ENCODE results near the gene SHROOM3.
"Not testable (repeated sequence)": the region's sequence is repeated elsewhere in the genome, so short reads cannot be mapped to it uniquely, and the experiment has no call there.

Gene SHROOM3

GRCh38 chr4:76727934-76728333 lies 292.9 kb downstream of the SHROOM3 start:
- not testable (repeated sequence) for H3K36me3 Mint-ChIP-seq, H3K9me3 Mint-ChIP-seq, H3K4me1 Mint-ChIP-seq, ATAC-seq, H3K27ac Mint-ChIP-seq, H3K4me3 Mint-ChIP-seq
- peaks cover 22% of the 10 kb centered on the region for H3K27me3 Mint-ChIP-seq

GRCh38 chr4:76729460-76729859 lies 294.4 kb downstream of the SHROOM3 start:
- H3K36me3 Mint-ChIP-seq, result no peaks in the 10 kb centered on the region
- no peaks in the 10 kb centered on the region for H3K9me3 Mint-ChIP-seq
- peaks cover 22% of the 10 kb centered on the region for H3K27me3 Mint-ChIP-seq
- no peaks in the 10 kb centered on the region for H3K4me1 Mint-ChIP-seq
- peak; percentile 69 for ATAC-seq
- H3K27ac Mint-ChIP-seq, result no peak overlapping the region
- H3K4me3 Mint-ChIP-seq, result no peak overlapping the region

GRCh38 chr4:76729980-76730379 lies 295.0 kb downstream of the SHROOM3 start:
- Mint-ChIP-seq H3K36me3 (no peaks in the 10 kb centered on the region), H3K27ac (no peak overlapping the region), H3K4me3 (no peak overlapping the region), H3K27me3 (peaks cover 22% of the 10 kb centered on the region), H3K4me1 (no peaks in the 10 kb centered on the region), H3K9me3 (no peaks in the 10 kb centered on the region)
- ATAC-seq, result no peak

- Mint-ChIP-seq H3K27me3 (peaks cover 14% of the 10 kb centered on the region), H3K4me3 (no peak overlapping the region), H3K9me3 (no peaks in the 10 kb centered on the region), H3K36me3 (no peaks in the 10 kb centered on the region), H3K27ac (no peak overlapping the region), H3K4me1 (no peaks in the 10 kb centered on the region)
- no peak for ATAC-seq
These were observed 297.2 kb downstream of the SHROOM3 start for GRCh38 chr4:76732246-76732645.

GRCh38 chr4:76733068-76733771 lies 298.2 kb downstream of the SHROOM3 start:
- Mint-ChIP-seq H3K4me3 (no peak overlapping the region), H3K9me3 (no peaks in the 10 kb centered on the region), H3K4me1 (no peaks in the 10 kb centered on the region), H3K27me3 (peaks cover 17% of the 10 kb centered on the region), H3K36me3 (no peaks in the 10 kb centered on the region), H3K27ac (no peak overlapping the region)
- ATAC-seq, result no peak

- H3K4me3 Mint-ChIP-seq, result no peak overlapping the region
These were observed 301.4 kb downstream of the SHROOM3 start for GRCh38 chr4:76736414-76736813.

DNA sequence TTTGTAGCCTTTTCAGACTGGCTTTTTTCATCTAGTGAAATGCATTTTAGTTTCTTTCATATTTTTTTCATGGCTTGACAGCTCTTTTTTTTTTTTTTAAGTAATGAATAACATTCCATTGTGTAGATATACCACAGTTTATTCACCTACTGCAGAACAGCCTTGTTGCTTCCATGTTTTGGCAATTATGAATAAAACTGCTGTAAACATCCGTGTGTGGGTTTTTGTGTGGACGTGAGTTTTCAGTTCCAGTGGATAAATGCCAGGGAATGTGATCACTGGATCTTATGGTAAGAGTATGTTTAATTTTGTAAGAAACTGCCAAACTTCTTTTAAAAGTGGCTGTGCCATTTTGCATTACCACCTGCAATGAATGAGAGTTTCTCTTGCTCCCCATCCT lies 302.2 kb downstream of the SHROOM3 start:
- Mint-ChIP-seq H3K36me3 (no peaks in the 10 kb centered on the region), H3K27me3 (peaks cover 12% of the 10 kb centered on the region), H3K27ac (no peak overlapping the region), H3K4me3 (no peak overlapping the region), H3K9me3 (no peaks in the 10 kb centered on the region), H3K4me1 (no peaks in the 10 kb centered on the region)
- no peak for ATAC-seq

More at GRCh38 chr4:76736414-76736813, 301.4 kb downstream of the SHROOM3 start:
- Mint-ChIP-seq H3K36me3 (no peaks in the 10 kb centered on the region), H3K4me1 (no peaks in the 10 kb centered on the region), H3K9me3 (no peaks in the 10 kb centered on the region), H3K27me3 (peaks cover 12% of the 10 kb centered on the region), H3K27ac (no peak overlapping the region)
- ATAC-seq, result no peak

- H3K27ac Mint-ChIP-seq, result no peak overlapping the region
- ATAC-seq, result no peak
- no peaks in the 10 kb centered on the region for H3K9me3 Mint-ChIP-seq
- no peak overlapping the region for H3K4me3 Mint-ChIP-seq
- H3K36me3 Mint-ChIP-seq, result no peaks in the 10 kb centered on the region
- H3K4me1 Mint-ChIP-seq, result no peaks in the 10 kb centered on the region
- H3K27me3 Mint-ChIP-seq, result peaks cover 12% of the 10 kb centered on the region
These were observed 302.7 kb downstream of the SHROOM3 start for GRCh38 chr4:76737771-76738085.

DNA sequence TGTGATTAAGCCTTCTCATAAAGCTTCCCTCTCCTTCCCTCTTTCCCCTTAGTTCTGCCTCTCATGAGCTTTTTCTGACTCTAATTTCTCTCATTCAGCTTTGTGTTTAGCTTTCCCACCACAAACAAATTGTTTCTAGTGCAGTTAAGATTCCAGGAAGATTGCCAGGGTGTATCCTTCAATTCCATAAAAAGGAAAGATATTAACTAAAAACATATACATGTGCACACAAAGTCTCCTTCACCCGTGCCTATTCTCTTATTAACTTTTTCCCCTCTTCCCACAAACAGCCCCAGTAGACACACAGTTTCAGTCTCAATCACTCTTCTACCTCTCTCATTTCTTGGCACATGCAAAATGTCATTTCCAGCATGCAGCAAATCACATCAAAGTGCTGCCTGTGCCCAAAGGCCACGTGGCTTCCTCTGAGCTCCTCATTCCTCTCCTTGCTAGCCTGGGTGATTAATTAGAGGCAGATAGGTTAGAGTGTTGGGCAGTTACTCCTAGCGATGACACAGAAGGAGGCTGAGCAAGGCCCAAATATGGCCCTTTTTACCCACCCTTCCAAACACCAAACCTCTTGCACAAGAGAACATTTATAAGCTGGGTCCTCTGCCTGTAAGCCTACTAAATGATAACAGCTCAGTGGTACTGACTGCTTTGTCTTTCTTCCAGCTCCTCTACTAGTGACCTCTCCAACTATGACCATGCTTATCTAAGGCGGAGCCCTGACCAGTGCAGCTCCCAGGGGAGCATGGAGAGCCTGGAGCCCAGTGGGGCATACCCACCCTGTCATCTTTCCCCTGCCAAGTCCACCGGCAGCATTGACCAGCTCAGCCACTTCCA lies 303.3 kb downstream of the SHROOM3 start:
- no peaks in the 10 kb centered on the region for H3K9me3 Mint-ChIP-seq
- H3K27ac Mint-ChIP-seq, result no peak overlapping the region
- peak; percentile 59 for ATAC-seq

DNA sequence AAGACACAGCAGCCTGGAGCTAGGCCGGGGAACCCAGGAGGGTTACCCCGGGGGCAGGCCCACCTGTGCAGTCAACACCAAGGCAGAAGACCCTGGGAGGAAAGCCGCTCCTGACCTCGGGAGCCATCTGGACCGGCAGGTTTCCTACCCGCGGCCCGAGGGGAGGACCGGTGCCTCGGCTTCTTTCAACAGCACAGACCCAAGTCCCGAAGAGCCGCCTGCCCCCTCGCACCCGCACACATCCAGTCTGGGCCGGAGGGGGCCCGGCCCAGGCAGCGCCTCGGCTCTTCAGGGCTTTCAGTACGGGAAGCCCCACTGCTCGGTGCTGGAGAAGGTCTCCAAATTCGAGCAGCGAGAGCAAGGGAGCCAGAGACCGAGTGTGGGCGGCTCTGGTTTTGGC lies 305.2 kb downstream of the SHROOM3 start:
- no peaks in the 10 kb centered on the region for H3K4me1 Mint-ChIP-seq
- H3K4me3 Mint-ChIP-seq, result no peak overlapping the region
- H3K36me3 Mint-ChIP-seq, result no peaks in the 10 kb centered on the region
- no peaks in the 10 kb centered on the region for H3K9me3 Mint-ChIP-seq
- H3K27ac Mint-ChIP-seq, result no peak overlapping the region
- no peak for ATAC-seq
- H3K27me3 Mint-ChIP-seq, result peaks cover 12% of the 10 kb centered on the region

More for the DNA sequence above, 303.3 kb downstream of the SHROOM3 start:
- Mint-ChIP-seq H3K4me3 (no peak overlapping the region), H3K4me1 (no peaks in the 10 kb centered on the region), H3K27me3 (peaks cover 12% of the 10 kb centered on the region), H3K36me3 (no peaks in the 10 kb centered on the region)

DNA sequence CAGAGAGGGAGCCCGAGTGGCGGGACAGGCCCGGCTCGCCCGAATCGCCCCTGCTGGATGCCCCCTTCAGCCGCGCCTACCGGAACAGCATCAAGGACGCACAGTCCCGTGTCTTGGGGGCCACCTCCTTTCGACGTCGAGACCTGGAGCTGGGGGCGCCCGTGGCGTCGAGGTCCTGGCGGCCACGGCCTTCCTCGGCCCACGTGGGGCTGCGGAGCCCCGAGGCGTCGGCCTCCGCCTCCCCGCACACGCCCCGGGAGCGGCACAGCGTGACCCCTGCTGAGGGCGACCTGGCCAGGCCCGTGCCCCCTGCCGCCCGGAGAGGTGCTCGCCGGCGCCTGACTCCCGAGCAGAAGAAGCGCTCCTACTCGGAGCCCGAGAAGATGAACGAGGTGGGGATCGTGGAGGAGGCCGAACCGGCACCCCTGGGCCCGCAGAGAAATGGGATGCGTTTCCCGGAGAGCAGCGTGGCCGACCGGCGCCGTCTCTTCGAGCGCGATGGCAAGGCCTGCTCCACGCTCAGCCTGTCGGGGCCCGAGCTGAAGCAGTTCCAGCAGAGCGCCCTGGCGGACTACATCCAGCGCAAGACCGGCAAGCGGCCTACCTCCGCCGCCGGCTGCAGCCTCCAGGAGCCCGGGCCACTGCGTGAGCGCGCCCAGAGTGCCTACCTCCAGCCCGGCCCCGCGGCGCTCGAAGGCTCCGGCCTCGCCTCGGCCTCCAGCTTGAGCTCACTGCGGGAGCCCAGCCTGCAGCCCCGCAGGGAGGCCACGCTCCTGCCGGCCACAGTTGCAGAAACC lies 306.0 kb downstream of the SHROOM3 start:
- H3K4me3 Mint-ChIP-seq, result no peak overlapping the region
- peak; percentile 13 for ATAC-seq
- no peak overlapping the region for H3K27ac Mint-ChIP-seq
- no peaks in the 10 kb centered on the region for H3K9me3 Mint-ChIP-seq
- peaks cover 12% of the 10 kb centered on the region for H3K27me3 Mint-ChIP-seq
- H3K4me1 Mint-ChIP-seq, result no peaks in the 10 kb centered on the region
- no peaks in the 10 kb centered on the region for H3K36me3 Mint-ChIP-seq

DNA sequence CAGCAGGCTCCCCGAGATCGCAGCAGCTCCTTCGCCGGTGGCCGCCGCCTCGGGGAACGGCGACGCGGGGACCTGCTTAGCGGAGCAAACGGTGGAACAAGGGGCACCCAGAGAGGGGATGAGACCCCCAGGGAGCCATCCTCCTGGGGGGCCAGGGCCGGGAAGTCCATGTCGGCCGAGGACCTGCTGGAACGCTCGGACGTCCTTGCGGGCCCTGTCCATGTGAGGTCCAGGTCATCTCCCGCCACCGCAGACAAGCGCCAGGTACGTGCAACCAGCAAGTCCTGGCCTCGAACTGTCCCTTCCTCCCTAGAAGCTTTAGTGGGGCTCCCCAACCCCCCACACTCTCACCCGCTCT lies 306.6 kb downstream of the SHROOM3 start:
- H3K4me1 Mint-ChIP-seq, result no peaks in the 10 kb centered on the region
- H3K27me3 Mint-ChIP-seq, result peaks cover 12% of the 10 kb centered on the region
- no peak for ATAC-seq
- no peak overlapping the region for H3K27ac Mint-ChIP-seq
- H3K4me3 Mint-ChIP-seq, result no peak overlapping the region
- H3K9me3 Mint-ChIP-seq, result no peaks in the 10 kb centered on the region
- no peaks in the 10 kb centered on the region for H3K36me3 Mint-ChIP-seq

DNA sequence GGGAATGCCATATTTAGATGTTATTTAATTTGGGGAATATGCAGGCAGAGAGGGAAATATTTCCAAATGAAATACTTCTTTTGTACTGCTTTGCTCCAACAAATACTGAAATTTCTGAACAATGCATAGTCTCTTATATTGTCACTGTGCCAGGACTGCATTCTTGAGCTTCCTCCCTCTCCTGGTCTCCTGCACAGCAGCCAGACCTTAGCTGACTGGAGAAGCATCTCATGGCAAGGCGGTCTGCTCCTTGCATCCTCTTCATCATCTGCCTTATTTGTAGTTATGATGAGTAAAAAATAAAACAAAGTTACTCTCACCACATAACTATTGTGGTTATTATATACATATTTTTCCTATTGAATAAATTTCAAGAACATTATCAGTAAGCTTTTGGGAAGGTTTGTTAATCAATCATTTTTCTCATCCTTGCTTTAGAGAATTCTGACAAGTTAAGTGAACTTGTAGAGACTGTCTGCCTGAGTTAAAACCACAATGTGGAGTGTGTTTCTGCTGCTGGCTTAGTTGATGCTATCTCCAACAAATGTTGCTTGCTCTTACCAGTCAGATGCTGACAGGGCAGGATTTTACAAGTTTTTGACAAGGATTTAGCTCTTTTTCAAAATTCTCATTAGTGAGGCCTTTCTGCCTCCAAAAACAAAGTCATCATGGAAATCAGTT lies 309.4 kb downstream of the SHROOM3 start:
- H3K27ac Mint-ChIP-seq, result no peak overlapping the region
- ATAC-seq, result no peak
- H3K9me3 Mint-ChIP-seq, result no peaks in the 10 kb centered on the region
- no peaks in the 10 kb centered on the region for H3K4me1 Mint-ChIP-seq
- H3K4me3 Mint-ChIP-seq, result no peak overlapping the region
- peaks cover 12% of the 10 kb centered on the region for H3K27me3 Mint-ChIP-seq
- no peaks in the 10 kb centered on the region for H3K36me3 Mint-ChIP-seq

DNA sequence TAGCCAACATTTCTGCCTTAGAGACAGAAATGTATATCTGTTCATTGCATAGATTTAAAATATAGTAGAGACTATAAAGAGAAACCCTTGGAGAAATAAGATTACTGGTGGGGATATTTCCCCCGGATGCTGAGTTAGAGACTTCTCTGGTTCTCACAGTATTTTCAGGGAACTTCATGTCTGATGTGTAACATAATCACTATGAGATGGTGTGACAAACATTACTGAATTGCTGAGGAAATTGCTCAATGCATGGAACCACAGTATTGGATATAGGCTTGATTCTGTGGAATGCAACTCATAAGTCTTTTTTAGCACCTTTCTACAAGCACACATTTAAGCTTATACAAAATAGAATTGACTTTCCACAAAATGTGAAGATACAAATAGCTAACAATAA lies 310.2 kb downstream of the SHROOM3 start:
- Mint-ChIP-seq H3K9me3 (no peaks in the 10 kb centered on the region), H3K27ac (no peak overlapping the region), H3K4me3 (no peak overlapping the region), H3K27me3 (peaks cover 21% of the 10 kb centered on the region), H3K36me3 (no peaks in the 10 kb centered on the region), H3K4me1 (no peaks in the 10 kb centered on the region)
- ATAC-seq, result no peak

- H3K27ac Mint-ChIP-seq, result no peak overlapping the region
- H3K4me1 Mint-ChIP-seq, result no peaks in the 10 kb centered on the region
These were observed 312.5 kb downstream of the SHROOM3 start for GRCh38 chr4:76747563-76747962.

More at GRCh38 chr4:76747563-76747962, 312.5 kb downstream of the SHROOM3 start:
- H3K27me3 Mint-ChIP-seq, result peaks cover 40% of the 10 kb centered on the region
- H3K36me3 Mint-ChIP-seq, result no peaks in the 10 kb centered on the region
- peaks cover 3% of the 10 kb centered on the region for H3K9me3 Mint-ChIP-seq
- no peak for ATAC-seq
- no peak overlapping the region for H3K4me3 Mint-ChIP-seq

Measured in stimulated activated memory B cell treated with anti-CD40 and anti-IgM and Interleukin-4, amounts not matched to agents 10 μg/mL and 1 μg/mL and 100 μg/mL, for 72 hours (primary cell).